ENCODE measurements around the gene ACTN4.

The ACTN4 gene

GRCh38 chr19:38735257-38735686 is 87.8 kb downstream of the ACTN4 start:
- no peak overlapping the region for H3K4me3 ChIP-seq (ENCODE audit: low read depth, low read length)
- DNase-seq (ENCODE audit: low read depth): no peak
- no peak for TF ChIP-seq CTCF (IDR thresholded peaks at IDR 0.05; ENCODE audit: control insufficient read depth, extremely low read depth, insufficient read depth)

GRCh38 chr19:38736036-38736412 is 88.6 kb downstream of the ACTN4 start:
- no peak for DNase-seq (ENCODE audit: low read depth)
- peak overlapping the region; percentile 18; the same call in 1 of the 2 replicates for H3K4me3 ChIP-seq (ENCODE audit: low read depth, low read length)
- TF ChIP-seq CTCF (IDR thresholded peaks at IDR 0.05; ENCODE audit: control insufficient read depth, extremely low read depth, insufficient read depth): no peak

GRCh38 chr19:38736413-38737280 is 89.2 kb downstream of the ACTN4 start:
- DNase-seq (ENCODE audit: low read depth): no peak
- no peak overlapping the region; the same call in 1 of the 2 replicates for H3K4me3 ChIP-seq (ENCODE audit: low read depth, low read length)
- no peak for TF ChIP-seq CTCF (IDR thresholded peaks at IDR 0.05; ENCODE audit: control insufficient read depth, extremely low read depth, insufficient read depth)

- TF ChIP-seq CTCF (IDR thresholded peaks at IDR 0.05; ENCODE audit: control insufficient read depth, extremely low read depth, insufficient read depth): no peak
- DNase-seq (ENCODE audit: low read depth): no peak
- no peak overlapping the region for H3K4me3 ChIP-seq (ENCODE audit: low read depth, low read length)
Observed at GRCh38 chr19:38737281-38737865, 89.9 kb downstream of the ACTN4 start.

GRCh38 chr19:38737921-38738737 is 90.7 kb downstream of the ACTN4 start:
- no peak for DNase-seq (ENCODE audit: low read depth)
- no peak overlapping the region for H3K4me3 ChIP-seq (ENCODE audit: low read depth, low read length)

More at GRCh38 chr19:38737921-38738737, 90.7 kb downstream of the ACTN4 start:
- no peak for TF ChIP-seq CTCF (IDR thresholded peaks at IDR 0.05; ENCODE audit: control insufficient read depth, extremely low read depth, insufficient read depth)
